Ishikawa (cell line): ENCODE data around the gene INTS14.

Source experiments
- CEBPB ChIP-seq: IDR thresholded peaks from 2 replicates; pipeline ENCODE4 v1.6.1; 2012
- CREB1 ChIP-seq: IDR thresholded peaks from 2 replicates; pipeline ENCODE4 v1.6.1; 2012; ENCODE audit warnings: low read depth
- EGR1 ChIP-seq: IDR thresholded peaks from 2 replicates; pipeline ENCODE4 v1.6.1; 2012
- EP300 ChIP-seq: IDR thresholded peaks from 2 replicates; pipeline ENCODE4 v1.6.1; 2012; ENCODE audit warnings: borderline replicate concordance
- FOXM1 ChIP-seq: IDR thresholded peaks from 2 replicates; pipeline ENCODE4 v1.6.1; 2012; ENCODE audit warnings: low read depth, borderline replicate concordance
- NFIC ChIP-seq: IDR thresholded peaks from 2 replicates; pipeline ENCODE4 v1.6.1; 2012
- RAD21 ChIP-seq: IDR thresholded peaks from 2 replicates; pipeline ENCODE4 v1.6.1; 2012; ENCODE audit warnings: low read depth
- TAF1 ChIP-seq: IDR thresholded peaks from 2 replicates; pipeline ENCODE4 v1.6.1; 2012; ENCODE audit warnings: low read depth, mild to moderate bottlenecking
- TCF12 ChIP-seq: IDR thresholded peaks from 2 replicates; pipeline ENCODE4 v1.6.1; 2012; ENCODE audit warnings: low read depth
- TEAD4 ChIP-seq: IDR thresholded peaks from 2 replicates; pipeline ENCODE4 v1.6.1; 2012
- YY1 ChIP-seq: IDR thresholded peaks from 2 replicates; pipeline ENCODE4 v1.6.1; 2012; ENCODE audit warnings: low read depth
- ZBTB7A ChIP-seq: IDR thresholded peaks from 2 replicates; pipeline ENCODE4 v1.6.1; 2012; ENCODE audit warnings: low read depth
- TF ChIP-seq, protein P1 (sequence below): IDR thresholded peaks from 2 replicates; pipeline ENCODE4 v1.6.1; 2012
- TF ChIP-seq, protein P2 (sequence below): IDR thresholded peaks from 2 replicates; pipeline ENCODE4 v1.6.1; 2012; ENCODE audit warnings: low read depth, mild to moderate bottlenecking
- TF ChIP-seq, protein P3 (sequence below): IDR thresholded peaks from 2 replicates; pipeline ENCODE4 v1.6.1; 2012

The INTS14 gene

DNA sequence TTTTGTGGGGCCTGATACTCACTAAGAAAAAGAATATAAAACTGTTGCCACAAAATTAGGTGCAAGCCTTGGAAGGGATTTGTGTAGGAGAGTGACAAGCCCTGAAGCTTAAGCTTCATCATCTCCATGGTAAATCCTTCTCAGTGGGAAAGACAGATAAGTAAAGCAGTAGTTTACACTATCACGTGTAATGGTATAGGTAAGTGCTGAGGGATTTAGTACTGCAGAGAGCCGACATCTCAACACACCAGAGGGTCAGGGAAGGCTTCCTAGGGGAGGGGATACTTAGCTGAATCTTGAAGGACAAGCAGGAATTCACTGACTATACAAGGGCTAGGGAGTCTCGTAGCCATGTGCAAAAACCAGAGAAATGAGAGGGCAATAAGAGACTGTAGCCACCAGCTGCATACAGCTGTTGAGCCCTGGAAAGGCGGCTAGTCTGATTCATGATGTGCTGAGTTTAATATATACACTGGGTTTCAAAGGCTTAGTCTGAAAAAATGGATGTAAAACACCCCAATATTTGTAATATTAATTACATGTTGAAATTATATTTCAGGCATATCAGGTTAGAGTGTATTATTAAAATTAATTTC, 21.9 kb upstream of the INTS14 start:
- TF ChIP-seq TEAD4 (no peak), EP300 (no peak), EGR1 (no peak), ZBTB7A (no peak), RAD21 (no peak), YY1 (no peak), FOXM1 (no peak), CEBPB (no peak), NFIC (no peak), TCF12 (no peak), TAF1 (no peak), CREB1 (no peak)
- TF ChIP-seq, protein P1, sequence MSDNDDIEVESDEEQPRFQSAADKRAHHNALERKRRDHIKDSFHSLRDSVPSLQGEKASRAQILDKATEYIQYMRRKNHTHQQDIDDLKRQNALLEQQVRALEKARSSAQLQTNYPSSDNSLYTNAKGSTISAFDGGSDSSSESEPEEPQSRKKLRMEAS = no peak
- TF ChIP-seq, protein P2, sequence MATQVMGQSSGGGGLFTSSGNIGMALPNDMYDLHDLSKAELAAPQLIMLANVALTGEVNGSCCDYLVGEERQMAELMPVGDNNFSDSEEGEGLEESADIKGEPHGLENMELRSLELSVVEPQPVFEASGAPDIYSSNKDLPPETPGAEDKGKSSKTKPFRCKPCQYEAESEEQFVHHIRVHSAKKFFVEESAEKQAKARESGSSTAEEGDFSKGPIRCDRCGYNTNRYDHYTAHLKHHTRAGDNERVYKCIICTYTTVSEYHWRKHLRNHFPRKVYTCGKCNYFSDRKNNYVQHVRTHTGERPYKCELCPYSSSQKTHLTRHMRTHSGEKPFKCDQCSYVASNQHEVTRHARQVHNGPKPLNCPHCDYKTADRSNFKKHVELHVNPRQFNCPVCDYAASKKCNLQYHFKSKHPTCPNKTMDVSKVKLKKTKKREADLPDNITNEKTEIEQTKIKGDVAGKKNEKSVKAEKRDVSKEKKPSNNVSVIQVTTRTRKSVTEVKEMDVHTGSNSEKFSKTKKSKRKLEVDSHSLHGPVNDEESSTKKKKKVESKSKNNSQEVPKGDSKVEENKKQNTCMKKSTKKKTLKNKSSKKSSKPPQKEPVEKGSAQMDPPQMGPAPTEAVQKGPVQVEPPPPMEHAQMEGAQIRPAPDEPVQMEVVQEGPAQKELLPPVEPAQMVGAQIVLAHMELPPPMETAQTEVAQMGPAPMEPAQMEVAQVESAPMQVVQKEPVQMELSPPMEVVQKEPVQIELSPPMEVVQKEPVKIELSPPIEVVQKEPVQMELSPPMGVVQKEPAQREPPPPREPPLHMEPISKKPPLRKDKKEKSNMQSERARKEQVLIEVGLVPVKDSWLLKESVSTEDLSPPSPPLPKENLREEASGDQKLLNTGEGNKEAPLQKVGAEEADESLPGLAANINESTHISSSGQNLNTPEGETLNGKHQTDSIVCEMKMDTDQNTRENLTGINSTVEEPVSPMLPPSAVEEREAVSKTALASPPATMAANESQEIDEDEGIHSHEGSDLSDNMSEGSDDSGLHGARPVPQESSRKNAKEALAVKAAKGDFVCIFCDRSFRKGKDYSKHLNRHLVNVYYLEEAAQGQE = no peak

DNA sequence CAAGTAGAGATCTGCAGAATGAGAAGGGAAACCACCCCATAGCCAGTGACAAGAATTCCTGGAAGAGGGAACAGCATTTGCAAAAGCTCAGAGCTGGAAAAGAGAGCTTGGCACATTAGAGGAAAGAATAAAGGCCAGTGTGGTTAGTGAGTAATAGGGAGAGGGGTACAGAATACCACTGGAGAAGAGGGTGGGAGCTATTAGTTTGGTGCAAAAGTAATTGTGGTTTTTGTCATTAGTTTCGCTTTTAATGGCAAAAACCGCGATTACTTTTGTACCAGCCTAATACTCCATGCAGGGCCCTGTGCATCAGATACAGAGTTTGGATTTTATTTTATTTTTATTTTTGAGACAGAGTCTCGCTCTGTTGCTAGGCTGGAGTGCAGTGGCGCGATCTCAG, 20.6 kb upstream of the INTS14 start:
- TF ChIP-seq FOXM1 (no peak), EGR1 (no peak), ZBTB7A (no peak), CEBPB (no peak), TEAD4 (no peak), TAF1 (no peak), NFIC (no peak), TCF12 (no peak), YY1 (no peak)
- TF ChIP-seq, protein P3, sequence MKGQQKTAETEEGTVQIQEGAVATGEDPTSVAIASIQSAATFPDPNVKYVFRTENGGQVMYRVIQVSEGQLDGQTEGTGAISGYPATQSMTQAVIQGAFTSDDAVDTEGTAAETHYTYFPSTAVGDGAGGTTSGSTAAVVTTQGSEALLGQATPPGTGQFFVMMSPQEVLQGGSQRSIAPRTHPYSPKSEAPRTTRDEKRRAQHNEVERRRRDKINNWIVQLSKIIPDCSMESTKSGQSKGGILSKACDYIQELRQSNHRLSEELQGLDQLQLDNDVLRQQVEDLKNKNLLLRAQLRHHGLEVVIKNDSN = no peak
- TF ChIP-seq, protein P2 = no peak
- TF ChIP-seq, protein P1 = no peak

DNA sequence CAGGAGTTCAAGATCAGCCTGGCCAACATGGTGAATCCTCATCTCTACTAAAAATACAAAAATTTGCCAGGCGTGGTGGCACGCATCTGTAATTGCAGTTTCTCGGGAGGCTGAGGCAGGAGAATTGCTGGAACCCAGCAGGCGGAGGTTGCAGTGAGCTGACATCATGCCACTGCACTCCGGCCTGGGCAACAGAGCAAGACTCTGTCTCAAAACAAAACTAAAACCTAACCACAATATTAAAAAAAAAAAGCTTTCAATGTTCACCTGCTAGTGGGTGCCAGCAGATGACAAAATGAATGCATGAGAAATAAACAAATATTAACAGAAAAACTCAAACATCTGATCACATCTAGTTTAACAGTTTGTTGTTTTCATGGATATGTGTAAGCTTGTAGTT, 19.8 kb upstream of the INTS14 start:
- TF ChIP-seq, protein P3 = no peak
- TF ChIP-seq TCF12 (no peak), CEBPB (no peak), ZBTB7A (no peak), FOXM1 (no peak), NFIC (no peak), YY1 (no peak), RAD21 (no peak), EGR1 (no peak), CREB1 (no peak)
- TF ChIP-seq, protein P2 = no peak

DNA sequence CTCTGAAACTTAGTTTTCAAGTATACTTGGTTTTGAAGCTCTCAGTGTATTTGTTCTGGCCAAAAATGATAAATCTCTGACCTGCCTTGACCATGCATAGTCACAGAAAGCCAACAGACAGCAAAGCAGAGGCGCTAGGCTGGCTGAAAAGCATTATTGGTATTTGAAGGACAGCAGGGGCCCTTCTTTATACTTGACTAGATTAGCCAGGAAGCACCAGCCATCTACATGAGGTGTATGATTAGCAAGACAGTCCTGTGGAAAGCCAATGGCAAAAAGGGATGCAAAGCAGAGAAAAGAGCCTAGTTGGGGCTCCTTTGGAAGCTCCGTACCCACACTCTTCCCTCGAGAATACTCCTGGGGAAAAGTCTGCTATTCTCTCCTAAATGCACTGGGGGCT, 18.6 kb upstream of the INTS14 start:
- no peak for TF ChIP-seq EP300
- TF ChIP-seq, protein P1 = no peak
- no peak for TF ChIP-seq TCF12
- no peak for TF ChIP-seq CREB1
- no peak for TF ChIP-seq EGR1
- TF ChIP-seq, protein P2 = no peak
- TF ChIP-seq CEBPB = no peak
- no peak for TF ChIP-seq TAF1
- TF ChIP-seq TEAD4 = no peak
- TF ChIP-seq YY1 = no peak
- no peak for TF ChIP-seq ZBTB7A
- no peak for TF ChIP-seq FOXM1
- TF ChIP-seq, protein P3 = no peak
- no peak for TF ChIP-seq RAD21
- TF ChIP-seq NFIC = no peak
